Keratinocyte (primary cell): ENCODE data around the gene PDE3A. TPM values are rescaled to one million over a fixed set of nuclear protein-coding genes. Genes with fewer than 3 reads are reported as not detected.
"Not testable (repeated sequence)": the region's sequence is repeated elsewhere in the genome, so short reads cannot be mapped to it uniquely, and the experiment has no call there.

ENCODE experiments used
- DNase-seq: peaks from one replicate; pipeline ENCODE4 v3.0.0-alpha.2; 2011; ENCODE audit warnings: low read depth, missing footprints, low spot score
- FAIRE-seq: peaks from 2 replicates; lab custom pipeline; 2011; peaks lifted over from hg19 to GRCh38; lab: Jason Lieb, UNC
- H2AFZ ChIP-seq: 2 replicates; pipeline ENCODE4 v1.6.0; 2012; ENCODE audit warnings: low read length, control low read depth, inconsistent platforms; ENCODE audit not compliant: control insufficient read depth
- H3K27ac ChIP-seq: 2 replicates; pipeline ENCODE4 v1.5.1; 2011; ENCODE audit warnings: low read length; ENCODE audit not compliant: control insufficient read depth, insufficient read depth
- H3K27me3 ChIP-seq: 3 replicates; pipeline ENCODE4 v1.6.0; 2011; ENCODE audit warnings: low read length; ENCODE audit not compliant: control insufficient read depth, insufficient read depth; ENCODE audit errors: extremely low read depth
- H3K36me3 ChIP-seq, 2 experiments: 2 replicates in 1 of 2; 3 replicates in 1 of 2; pipeline ENCODE4 v1.5.1; 2011; ENCODE audit warnings: low read length in 2 of 2, mild to moderate bottlenecking in 1 of 2; ENCODE audit not compliant: control insufficient read depth in 2 of 2, insufficient read depth in 2 of 2; ENCODE audit errors: extremely low read depth in 1 of 2
- H3K4me1 ChIP-seq: 3 replicates; pipeline ENCODE4 v1.5.1; 2011; ENCODE audit warnings: low read length; ENCODE audit not compliant: control insufficient read depth, insufficient read depth; ENCODE audit errors: extremely low read depth
- H3K4me2 ChIP-seq: 3 replicates; pipeline ENCODE4 v1.6.0; 2011; ENCODE audit warnings: low read depth, low read length; ENCODE audit not compliant: control insufficient read depth, insufficient read depth; ENCODE audit errors: extremely low read depth
- H3K4me3 ChIP-seq, 3 experiments: fragments of 200-600 bp in 1 of 3; sonication (generic) in 1 of 3; 2 replicates in 2 of 3; 3 replicates in 1 of 3; pipeline ENCODE4 v1.5.1; 2011 to 2016; ENCODE audit warnings: low read length in 3 of 3, mild to moderate bottlenecking in 3 of 3, control low read depth in 2 of 3, inconsistent platforms in 1 of 3, low read depth in 1 of 3, mixed read lengths in 1 of 3, mixed run types in 1 of 3, moderate library complexity in 1 of 3; ENCODE audit not compliant: control insufficient read depth in 2 of 3, insufficient read depth in 2 of 3; ENCODE audit errors: extremely low read depth in 1 of 3
- H3K79me2 ChIP-seq: 2 replicates; pipeline ENCODE4 v1.6.0; 2012; ENCODE audit warnings: low read length; ENCODE audit not compliant: control insufficient read depth, insufficient read depth
- H3K9ac ChIP-seq: 3 replicates; pipeline ENCODE4 v1.6.0; 2011; ENCODE audit warnings: low read length; ENCODE audit not compliant: control insufficient read depth, insufficient read depth; ENCODE audit errors: extremely low read depth
- H3K9me1 ChIP-seq: 3 replicates; pipeline ENCODE4 v1.6.0; 2011; ENCODE audit warnings: low read length; ENCODE audit not compliant: control insufficient read depth, insufficient read depth; ENCODE audit errors: extremely low read depth
- H3K9me3 ChIP-seq: 2 replicates; pipeline ENCODE4 v1.5.1; 2012; ENCODE audit warnings: low read depth, low read length; ENCODE audit not compliant: control insufficient read depth
- H4K20me1 ChIP-seq: 3 replicates; pipeline ENCODE4 v1.6.0; 2011; ENCODE audit warnings: low read length; ENCODE audit not compliant: control insufficient read depth, insufficient read depth; ENCODE audit errors: extremely low read depth
- CTCF ChIP-seq, 3 experiments: IDR thresholded peaks in 1 of 3; conservative IDR thresholded peaks in 1 of 3; optimal IDR thresholded peaks in 1 of 3; 2 replicates in 2 of 3; 3 replicates in 1 of 3; pipeline versions ENCODE3 to v1.5.1; 2011; ENCODE audit warnings: low read length in 3 of 3, mild to moderate bottlenecking in 3 of 3, moderate library complexity in 2 of 3, control low read depth in 1 of 3, inconsistent platforms in 1 of 3; ENCODE audit not compliant: insufficient read depth in 2 of 3; ENCODE audit errors: extremely low read depth in 1 of 3
- EZH2 ChIP-seq: IDR thresholded peaks from one replicate; pipeline ENCODE4 v1.6.1; 2012; ENCODE audit warnings: inconsistent platforms, mild to moderate bottlenecking, low read length, moderate library complexity
- dilution Hi-C: fragments of 300-500 bp; cut with MboI; formaldehyde crosslinking; loops from one replicate; pipeline ENCODE4 v1.7.0; 2020; ENCODE audit warnings: low sequenced_read_pairs; ENCODE audit not compliant: extremely low pct_ligation_motif_present
- polyA plus RNA-seq, 5 experiments: library from polyadenylated mRNA; depleted of rRNA in 3 of 5; stranded (reverse) in 3 of 5; stranded (forward) in 1 of 5; unstranded in 1 of 5; fragments of >200 nt; gene quantifications; 1 replicate in 1 of 5; 2 replicates in 3 of 5; 3 replicates in 1 of 5; pipeline versions ENCODE4 v1.2.1 to v1.2.3, GENCODE V29; 2011 to 2012; ENCODE audit warnings: missing spikeins in 2 of 5, low read depth in 1 of 5, low replicate concordance in 1 of 5

PDE3A gene
- polyA plus RNA-seq, 1 donor (not counting 4 experiments of a cell fraction or from before 2014, with no cell fraction given), result 0.01 TPM

GRCh38 chr12:20548611-20549010, 180.3 kb downstream of the PDE3A start:
- FAIRE-seq (no peak), DNase-seq (no peak)
- H3K27ac ChIP-seq, result no peak overlapping the region
- H3K27me3 ChIP-seq, result no peaks in the 10 kb centered on the region
- H3K4me1 ChIP-seq, result no peaks in the 10 kb centered on the region
- H3K4me2 ChIP-seq, result no peak overlapping the region
- no peaks in the 10 kb centered on the region for H3K9me1 ChIP-seq
- H4K20me1 ChIP-seq, result no peaks in the 10 kb centered on the region
- H3K9ac ChIP-seq, result no peak overlapping the region
- no peak overlapping the region for H3K4me3 ChIP-seq
- TF ChIP-seq CTCF (optimal IDR thresholded peaks at IDR 0.05 in 1 of 3, IDR thresholded peaks at IDR 0.05 in 1 of 3, conservative IDR thresholded peaks at IDR 0.05 in 1 of 3; ENCODE audit: extremely low read depth in 1 of 3, insufficient read depth in 2 of 3, low read length in 3 of 3) (no peak), EZH2 (no peak)
- no peak overlapping the region for H2AFZ ChIP-seq
- no peaks in the 10 kb centered on the region for H3K79me2 ChIP-seq
- dilution Hi-C loops, result no loop called here
- no peaks in the 10 kb centered on the region for H3K9me3 ChIP-seq
- no peaks in the 10 kb centered on the region for H3K36me3 ChIP-seq

- Histone ChIP-seq H3K27ac (no peak overlapping the region), H2AFZ (no peak overlapping the region), H3K4me3 (no peak overlapping the region), H3K4me1 (no peaks in the 10 kb centered on the region), H3K9me1 (no peaks in the 10 kb centered on the region), H4K20me1 (no peaks in the 10 kb centered on the region), H3K9me3 (no peaks in the 10 kb centered on the region), H3K79me2 (no peaks in the 10 kb centered on the region), H3K27me3 (no peaks in the 10 kb centered on the region), H3K9ac (no peak overlapping the region), H3K4me2 (no peak overlapping the region), H3K36me3 (no peaks in the 10 kb centered on the region)
- TF ChIP-seq EZH2 (no peak), CTCF (optimal IDR thresholded peaks at IDR 0.05 in 1 of 3, IDR thresholded peaks at IDR 0.05 in 1 of 3, conservative IDR thresholded peaks at IDR 0.05 in 1 of 3; ENCODE audit: extremely low read depth in 1 of 3, insufficient read depth in 2 of 3, low read length in 3 of 3) (peak in 2 of 3 experiments; percentile 38 to 55)
- DNase-seq (no peak), FAIRE-seq (no peak)
- dilution Hi-C loops, result no loop called here
Observed at GRCh38 chr12:20549108-20549719, 180.9 kb downstream of the PDE3A start.

GRCh38 chr12:20551742-20552442, 183.6 kb downstream of the PDE3A start:
- H3K79me2 ChIP-seq, H3K27ac ChIP-seq, H2AFZ ChIP-seq, H4K20me1 ChIP-seq, H3K36me3 ChIP-seq, DNase-seq, dilution Hi-C loops, H3K9me1 ChIP-seq, H3K4me1 ChIP-seq, H3K9me3 ChIP-seq, H3K27me3 ChIP-seq, H3K9ac ChIP-seq, H3K4me2 ChIP-seq, FAIRE-seq, H3K4me3 ChIP-seq: not testable (repeated sequence)
